Measurements from ENCODE around the gene PIK3CA. TPM values are rescaled to one million over a fixed set of nuclear protein-coding genes. Genes with fewer than 3 reads are reported as not detected.

Gene PIK3CA
- total and polyA plus RNA-seq, 2 donors (not counting 3 experiments of a cell fraction or from before 2014, with no cell fraction given): 4.2 to 25.8 TPM

- no peak for TF ChIP-seq GATA2 (IDR thresholded peaks at IDR 0.05; ENCODE audit: insufficient read depth, insufficient read length, low read depth, low read length)
- TF ChIP-seq POLR2AphosphoS5 (IDR thresholded peaks at IDR 0.05; ENCODE audit: insufficient read depth, low read depth, low read length): no peak
- no TSS peak for BruUV-seq (replicated peaks)
- H3K27ac ChIP-seq (ENCODE audit: insufficient read depth, low read depth, low read length): no peak overlapping the region
- DNase-seq (ENCODE audit: low read depth, low spot score) (no peak), FAIRE-seq (no peak)
- ChIA-PET POLR2A (no interaction called here), CTCF (interaction anchor here (0.7 to 1.9 kb wide), 3 partner anchors 39 to 262 kb away, joined by 3 to 6 read pairs (median 4); no protein-coding TSS in a partner anchor)
- no peaks in the 10 kb centered on the region for H4K20me1 ChIP-seq (replicated peaks; ENCODE audit: control insufficient read depth, extremely low read depth, insufficient read depth, low read length)
- H3K27me3 ChIP-seq (ENCODE audit: control insufficient read depth in 2 of 2, insufficient read depth in 2 of 2, low read length in 2 of 2): peaks cover 4 to 5% of the 10 kb centered on the region in 2 experiments
- H3K9ac ChIP-seq (replicated peaks; ENCODE audit: extremely low read depth, insufficient read depth, low read length): no peak overlapping the region
- H3K9me3 ChIP-seq (replicated peaks; ENCODE audit: control insufficient read depth, insufficient read depth, low read length): no peaks in the 10 kb centered on the region
- no peaks in the 10 kb centered on the region for H3K9me1 ChIP-seq (replicated peaks; ENCODE audit: control insufficient read depth, extremely low read depth, insufficient read depth, low read length)
- no peaks in the 10 kb centered on the region for H3K36me3 ChIP-seq (ENCODE audit: control insufficient read depth in 2 of 2, extremely low read depth in 1 of 2, insufficient read depth in 2 of 2, low read length in 2 of 2)
- dilution Hi-C loops (cut with MboI; ENCODE audit: extremely low pct_ligation_motif_present, low sequenced_read_pairs): no loop called here
- no peaks in the 10 kb centered on the region for H3K79me2 ChIP-seq (ENCODE audit: control insufficient read depth, insufficient read depth, low read length)
- H3K4me2 ChIP-seq (ENCODE audit: insufficient read depth, low read length): no peak overlapping the region
- H2AFZ ChIP-seq (ENCODE audit: low read depth, low read length): no peak overlapping the region
- no peaks in the 10 kb centered on the region for H3K4me1 ChIP-seq (ENCODE audit: control insufficient read depth, extremely low read depth, insufficient read depth, low read length)
- no peak overlapping the region for H3K4me3 ChIP-seq (replicated peaks in 1 of 3; ENCODE audit: insufficient read depth in 1 of 3, low read depth in 1 of 3, low read length in 3 of 3)
- intact Hi-C loops (cut with micrococcal nuclease): no loop called here
These were observed 128.6 kb downstream of the PIK3CA start for GRCh38 chr3:179276743-179277142.

DNA sequence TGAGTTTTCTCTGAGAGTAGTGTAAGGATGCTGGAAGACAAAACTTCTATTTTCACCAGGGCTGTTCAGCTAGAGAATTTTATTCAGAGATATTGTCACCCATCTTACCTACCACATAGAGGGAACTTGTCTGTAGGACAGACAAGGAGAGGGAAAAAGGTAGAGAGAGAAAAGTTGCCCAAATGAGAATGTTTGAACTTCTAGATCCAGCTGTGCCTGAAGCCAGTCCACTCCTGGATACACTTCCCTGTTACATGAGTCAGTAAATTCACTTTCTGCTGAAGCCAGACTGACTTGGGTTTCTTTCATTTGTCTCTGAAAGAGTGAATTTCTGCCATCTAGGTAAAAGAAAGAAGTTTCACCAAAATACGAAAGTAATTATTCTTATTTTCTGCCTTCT, 130.0 kb downstream of the PIK3CA start:
- Histone ChIP-seq H3K27me3 (ENCODE audit: control insufficient read depth in 2 of 2, insufficient read depth in 2 of 2, low read length in 2 of 2) (peaks cover 5 to 6% of the 10 kb centered on the region in 2 experiments), H3K9me1 (replicated peaks; ENCODE audit: control insufficient read depth, extremely low read depth, insufficient read depth, low read length) (no peaks in the 10 kb centered on the region), H3K9me3 (replicated peaks; ENCODE audit: control insufficient read depth, insufficient read depth, low read length) (no peaks in the 10 kb centered on the region), H3K4me2 (ENCODE audit: insufficient read depth, low read length) (no peak overlapping the region), H3K4me3 (replicated peaks in 1 of 3; ENCODE audit: insufficient read depth in 1 of 3, low read depth in 1 of 3, low read length in 3 of 3) (no peak overlapping the region), H3K36me3 (ENCODE audit: control insufficient read depth in 2 of 2, extremely low read depth in 1 of 2, insufficient read depth in 2 of 2, low read length in 2 of 2) (no peaks in the 10 kb centered on the region), H4K20me1 (replicated peaks; ENCODE audit: control insufficient read depth, extremely low read depth, insufficient read depth, low read length) (no peaks in the 10 kb centered on the region), H2AFZ (ENCODE audit: low read depth, low read length) (no peak overlapping the region), H3K9ac (replicated peaks; ENCODE audit: extremely low read depth, insufficient read depth, low read length) (no peak overlapping the region), H3K79me2 (ENCODE audit: control insufficient read depth, insufficient read depth, low read length) (no peaks in the 10 kb centered on the region), H3K4me1 (ENCODE audit: control insufficient read depth, extremely low read depth, insufficient read depth, low read length) (no peaks in the 10 kb centered on the region), H3K27ac (ENCODE audit: insufficient read depth, low read depth, low read length) (no peak overlapping the region)
- FAIRE-seq: no peak
- ChIA-PET POLR2A (no interaction called here), CTCF (no interaction called here)
- intact Hi-C loops (cut with micrococcal nuclease) (no loop called here), dilution Hi-C loops (cut with MboI; ENCODE audit: extremely low pct_ligation_motif_present, low sequenced_read_pairs) (no loop called here)
- no peak for TF ChIP-seq FOS (IDR thresholded peaks at IDR 0.05; ENCODE audit: borderline replicate concordance, insufficient read depth, low read length)
- TF ChIP-seq POLR2A (IDR thresholded peaks at IDR 0.05; ENCODE audit: low read depth, low read length): no peak
- TF ChIP-seq, protein P1, sequence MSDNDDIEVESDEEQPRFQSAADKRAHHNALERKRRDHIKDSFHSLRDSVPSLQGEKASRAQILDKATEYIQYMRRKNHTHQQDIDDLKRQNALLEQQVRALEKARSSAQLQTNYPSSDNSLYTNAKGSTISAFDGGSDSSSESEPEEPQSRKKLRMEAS (IDR thresholded peaks at IDR 0.05; ENCODE audit: insufficient read depth, insufficient read length): no peak
- no peak for TF ChIP-seq MYC (IDR thresholded peaks at IDR 0.05; ENCODE audit: low read depth, low read length)
- TF ChIP-seq POLR2AphosphoS5 (IDR thresholded peaks at IDR 0.05; ENCODE audit: insufficient read depth, low read depth, low read length): no peak
- no peak for TF ChIP-seq GATA2 (IDR thresholded peaks at IDR 0.05; ENCODE audit: insufficient read depth, insufficient read length, low read depth, low read length)
- no peak for TF ChIP-seq JUN (IDR thresholded peaks at IDR 0.05; ENCODE audit: borderline replicate concordance, insufficient read depth, insufficient read length, low read depth)
- TF ChIP-seq EZH2 (IDR thresholded peaks at IDR 0.05; ENCODE audit: borderline replicate concordance, low read depth, low read length, severe bottlenecking): no peak
- TF ChIP-seq, protein P2, sequence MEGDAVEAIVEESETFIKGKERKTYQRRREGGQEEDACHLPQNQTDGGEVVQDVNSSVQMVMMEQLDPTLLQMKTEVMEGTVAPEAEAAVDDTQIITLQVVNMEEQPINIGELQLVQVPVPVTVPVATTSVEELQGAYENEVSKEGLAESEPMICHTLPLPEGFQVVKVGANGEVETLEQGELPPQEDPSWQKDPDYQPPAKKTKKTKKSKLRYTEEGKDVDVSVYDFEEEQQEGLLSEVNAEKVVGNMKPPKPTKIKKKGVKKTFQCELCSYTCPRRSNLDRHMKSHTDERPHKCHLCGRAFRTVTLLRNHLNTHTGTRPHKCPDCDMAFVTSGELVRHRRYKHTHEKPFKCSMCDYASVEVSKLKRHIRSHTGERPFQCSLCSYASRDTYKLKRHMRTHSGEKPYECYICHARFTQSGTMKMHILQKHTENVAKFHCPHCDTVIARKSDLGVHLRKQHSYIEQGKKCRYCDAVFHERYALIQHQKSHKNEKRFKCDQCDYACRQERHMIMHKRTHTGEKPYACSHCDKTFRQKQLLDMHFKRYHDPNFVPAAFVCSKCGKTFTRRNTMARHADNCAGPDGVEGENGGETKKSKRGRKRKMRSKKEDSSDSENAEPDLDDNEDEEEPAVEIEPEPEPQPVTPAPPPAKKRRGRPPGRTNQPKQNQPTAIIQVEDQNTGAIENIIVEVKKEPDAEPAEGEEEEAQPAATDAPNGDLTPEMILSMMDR (IDR thresholded peaks at IDR 0.05; ENCODE audit: extremely low read depth in 1 of 2, insufficient read depth in 1 of 2, low read depth in 1 of 2, low read length in 2 of 2): no peak
- no TSS peak for BruUV-seq (replicated peaks)
- DNase-seq (ENCODE audit: low read depth, low spot score): no peak

Data from endothelial cell of umbilical vein (primary cell).